ENCODE data around the gene MCHR1.
"Not testable (repeated sequence)": the region's sequence is repeated elsewhere in the genome, so short reads cannot be mapped to it uniquely, and the experiment has no call there.

The MCHR1 gene

DNA sequence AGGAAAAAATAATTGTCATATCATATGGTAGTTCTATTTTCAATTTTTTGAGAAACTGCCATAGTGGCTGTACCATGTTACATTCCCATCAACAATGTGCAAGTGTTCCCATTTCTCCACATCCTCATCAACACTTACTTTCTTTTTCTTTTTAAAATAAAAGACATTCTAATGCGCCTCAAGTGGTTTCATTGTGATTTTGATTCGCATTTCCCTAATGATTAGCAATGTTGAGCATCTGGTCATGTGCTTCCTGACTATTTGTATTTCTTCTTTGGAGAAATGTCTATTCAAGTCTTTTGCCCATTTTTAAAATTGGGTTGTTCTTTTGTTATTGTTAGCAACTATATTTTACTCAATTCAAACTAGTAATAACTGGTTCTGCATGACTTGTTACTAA, 8.4 kb downstream of the MCHR1 start:
- no peak for DNase-seq (ENCODE audit: low read depth in 3 of 3, low spot score in 1 of 3)

- DNase-seq (ENCODE audit: low read depth in 3 of 3, low spot score in 1 of 3) = no peak
Observed at GRCh38 chr22:40690370-40690769, 11.1 kb downstream of the MCHR1 start.

DNA sequence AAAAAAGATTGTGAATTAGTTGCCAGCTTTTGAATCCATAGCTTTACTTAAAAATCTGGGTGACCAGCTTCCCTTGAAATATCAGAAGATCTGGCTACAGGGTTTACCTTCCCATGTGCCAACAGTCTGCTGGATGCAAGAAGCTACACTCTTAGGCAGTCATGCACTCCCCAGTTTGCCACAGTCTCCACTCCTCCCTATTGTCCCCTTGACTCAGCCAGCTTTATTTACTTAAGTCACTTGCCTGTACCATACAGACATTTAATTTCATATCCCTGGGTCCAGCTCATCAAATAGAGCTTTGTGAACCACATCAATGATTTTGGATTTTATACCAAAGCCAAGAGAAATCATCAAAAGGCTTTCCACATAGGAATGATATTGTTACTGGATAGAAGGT, 12.2 kb downstream of the MCHR1 start:
- no peak for DNase-seq (ENCODE audit: low read depth in 3 of 3, low spot score in 1 of 3)

GRCh38 chr22:40694411-40694810, 15.1 kb downstream of the MCHR1 start:
- no peak for DNase-seq (ENCODE audit: low read depth in 3 of 3, low spot score in 1 of 3)

- DNase-seq (ENCODE audit: low read depth in 3 of 3, low spot score in 1 of 3) = no peak
Observed at GRCh38 chr22:40701274-40701673, 22.0 kb downstream of the MCHR1 start.

GRCh38 chr22:40703174-40703573, 23.9 kb downstream of the MCHR1 start:
- DNase-seq (ENCODE audit: low read depth in 3 of 3, low spot score in 1 of 3) = no peak

GRCh38 chr22:40703736-40704135, 24.5 kb downstream of the MCHR1 start:
- DNase-seq (ENCODE audit: low read depth in 3 of 3, low spot score in 1 of 3) = no peak

- DNase-seq (ENCODE audit: low read depth in 3 of 3, low spot score in 1 of 3) = no peak
Observed at GRCh38 chr22:40705918-40706682, 26.8 kb downstream of the MCHR1 start.

DNA sequence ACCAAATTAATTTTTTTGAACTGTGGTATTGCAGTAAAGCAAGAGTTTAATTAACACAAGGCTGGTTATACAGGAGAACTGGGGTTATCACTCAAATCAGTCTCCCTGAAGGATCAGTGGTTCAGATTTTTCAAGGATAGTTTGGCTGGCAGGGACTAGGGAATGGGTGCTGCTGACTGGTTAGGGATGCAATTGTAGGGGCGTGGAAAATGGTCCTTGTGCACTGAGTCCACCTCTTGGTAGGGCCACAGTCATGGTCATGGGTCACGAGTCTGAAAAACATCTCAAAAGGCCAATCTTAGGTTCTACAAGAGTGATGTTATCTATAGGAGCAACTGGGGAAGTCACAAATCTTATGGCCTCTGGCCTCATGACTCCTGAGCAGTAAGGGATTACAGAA, 27.9 kb downstream of the MCHR1 start:
- DNase-seq (ENCODE audit: low read depth in 3 of 3, low spot score in 1 of 3) = no peak

GRCh38 chr22:40708177-40708576, 28.9 kb downstream of the MCHR1 start:
- no peak for DNase-seq (ENCODE audit: low read depth in 3 of 3, low spot score in 1 of 3)

- DNase-seq (ENCODE audit: low read depth in 3 of 3, low spot score in 1 of 3) = no peak
Observed at GRCh38 chr22:40709752-40710413, 30.6 kb downstream of the MCHR1 start.

DNA sequence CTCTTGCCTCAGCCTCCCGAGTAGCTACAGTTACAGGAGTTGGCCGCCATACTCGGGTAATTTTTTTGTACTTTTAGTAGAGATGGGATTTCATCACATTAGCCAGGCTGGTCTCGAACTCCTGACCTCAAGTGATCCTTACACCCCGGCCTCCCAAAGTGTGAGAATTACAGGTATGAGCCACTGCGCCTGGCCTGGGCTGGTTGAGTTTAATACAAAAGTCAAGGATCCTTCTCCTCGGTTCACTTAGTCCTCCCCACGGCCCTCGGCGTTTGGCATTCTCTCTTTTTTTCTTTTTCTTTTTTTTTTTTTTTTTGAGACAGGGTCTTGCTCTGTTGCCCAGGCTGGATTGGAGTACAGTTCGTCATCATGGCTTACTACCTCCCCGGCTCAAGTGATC, 33.0 kb downstream of the MCHR1 start:
- DNase-seq (ENCODE audit: low read depth in 3 of 3, low spot score in 1 of 3) = no peak

DNA sequence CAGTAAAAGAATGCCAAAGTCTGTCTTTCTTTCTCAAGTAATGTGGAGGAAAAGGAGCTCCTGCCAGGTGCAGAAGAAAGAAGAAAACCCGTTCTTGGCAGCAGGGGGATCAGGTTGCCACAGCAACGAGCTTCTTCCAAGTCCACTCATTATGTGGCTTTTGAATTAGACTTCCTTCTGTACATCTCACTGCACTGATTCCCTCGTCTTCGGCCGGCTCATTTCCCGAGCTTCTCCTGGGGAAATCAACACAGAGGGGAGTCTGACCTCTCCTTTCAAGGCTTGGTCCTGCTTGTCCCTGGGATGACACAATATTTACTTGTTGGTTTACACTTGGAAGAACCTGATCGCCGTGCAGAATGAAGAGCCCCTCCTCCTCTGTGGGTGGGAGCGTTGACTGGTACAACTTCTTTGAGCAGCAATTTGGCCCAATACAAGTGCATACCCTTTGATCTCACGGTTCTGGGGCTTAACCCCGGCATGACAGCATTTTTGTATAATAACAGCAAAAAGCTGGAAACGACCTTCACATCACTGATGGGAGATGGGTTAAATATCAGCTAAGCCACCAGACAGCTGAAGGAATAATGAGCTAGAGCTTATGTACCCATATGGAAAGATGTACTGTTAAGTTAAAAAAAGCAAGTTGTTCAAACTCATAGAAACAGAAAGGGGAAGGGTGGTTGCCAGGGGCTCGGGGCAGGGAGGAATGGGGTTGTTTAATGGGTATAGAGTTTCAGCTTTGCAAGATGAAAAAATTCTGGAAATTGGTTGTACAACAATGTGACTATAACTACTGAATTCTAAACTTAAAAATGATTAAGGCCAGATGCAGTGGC, 35.4 kb downstream of the MCHR1 start:
- DNase-seq (ENCODE audit: low read depth in 3 of 3, low spot score in 1 of 3) = no peak

- DNase-seq (ENCODE audit: low read depth in 3 of 3, low spot score in 1 of 3) = no peak
Observed at GRCh38 chr22:40716116-40716515, 36.8 kb downstream of the MCHR1 start.

DNA sequence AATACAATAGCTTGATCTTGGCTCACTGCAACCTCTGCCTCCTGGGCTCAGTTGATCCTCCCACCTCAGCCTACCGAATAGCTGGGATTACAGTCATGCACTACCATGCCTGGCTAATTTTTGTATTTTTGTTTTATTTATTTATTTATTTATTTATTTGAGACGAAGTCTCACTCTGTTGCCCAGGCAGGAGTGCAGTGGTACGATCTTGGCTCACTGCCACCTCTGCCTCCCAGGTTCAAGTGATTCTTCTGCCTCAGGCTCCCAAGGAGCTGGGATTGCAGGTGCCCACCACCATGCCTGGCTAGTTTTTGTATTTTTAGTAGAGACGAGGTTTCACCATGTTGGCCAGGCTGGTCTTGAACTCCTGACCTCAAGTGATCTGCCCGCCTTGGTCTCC, 38.4 kb downstream of the MCHR1 start:
- not testable (repeated sequence) for DNase-seq (ENCODE audit: low read depth in 3 of 3, low spot score in 1 of 3)

DNA sequence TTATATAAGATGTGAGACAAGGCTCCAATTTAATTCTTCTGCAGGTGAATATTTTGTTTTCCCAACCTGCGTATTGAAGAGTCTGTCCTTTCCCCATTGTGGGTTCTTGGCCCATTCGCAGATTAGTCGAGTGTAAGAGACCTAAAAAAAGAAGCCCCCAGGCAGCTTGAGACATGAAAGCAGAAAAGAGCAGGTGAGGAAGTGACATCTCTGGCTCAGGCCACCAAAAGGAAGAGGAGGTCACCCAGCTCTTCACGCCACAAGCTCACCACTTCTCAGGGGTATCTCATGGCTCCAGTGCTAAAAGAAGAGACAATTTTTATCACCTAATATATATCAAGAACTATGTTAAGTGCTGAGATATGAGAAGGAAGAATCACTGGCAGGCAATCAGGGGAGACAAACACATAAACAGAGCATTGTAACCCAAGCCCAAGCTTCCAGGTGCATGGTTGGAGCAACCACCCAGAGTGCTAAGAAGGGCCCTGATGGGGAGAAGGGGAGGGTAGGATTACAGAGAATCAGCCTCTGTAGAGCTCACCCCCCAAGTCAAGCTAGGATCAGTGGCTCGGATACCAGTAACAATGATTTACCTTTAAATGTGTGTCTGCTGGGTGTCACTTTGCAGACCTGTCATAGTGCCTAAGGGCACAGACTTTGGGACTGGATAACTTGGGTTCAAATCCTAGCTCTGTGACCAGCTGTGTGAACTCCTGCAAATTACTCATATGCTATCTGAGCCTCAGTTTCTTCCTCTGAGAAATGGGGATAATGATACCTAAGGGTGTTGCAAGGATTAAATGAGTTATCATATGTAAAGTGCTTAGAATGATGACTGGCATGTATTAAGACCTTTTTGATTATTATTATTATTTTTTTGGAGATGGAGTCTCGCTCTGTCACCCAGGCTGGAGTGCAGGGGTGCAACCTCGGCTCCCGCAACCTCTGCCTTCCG, 39.2 kb downstream of the MCHR1 start:
- DNase-seq (ENCODE audit: low read depth in 3 of 3, low spot score in 1 of 3) = no peak

DNA sequence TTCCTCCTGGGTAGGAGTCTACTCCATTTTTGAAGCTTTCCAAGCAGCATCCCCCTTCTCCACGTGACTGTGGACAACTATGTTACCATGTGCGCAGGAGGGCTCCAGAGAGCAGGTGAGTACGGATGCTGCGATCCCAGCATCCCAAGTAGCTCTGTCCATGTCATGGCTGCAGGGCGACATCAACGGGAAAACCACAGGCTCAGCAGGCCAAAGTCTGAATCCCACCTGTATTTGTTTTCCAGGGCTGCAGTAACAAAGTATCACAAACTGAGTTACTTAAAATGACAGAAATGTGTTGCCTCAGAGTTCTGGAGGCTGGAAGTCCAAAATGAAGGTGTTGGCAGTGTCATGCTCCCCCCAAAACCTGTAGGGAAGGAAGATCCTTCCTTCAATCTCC, 40.3 kb downstream of the MCHR1 start:
- no peak for DNase-seq (ENCODE audit: low read depth in 3 of 3, low spot score in 1 of 3)

DNA sequence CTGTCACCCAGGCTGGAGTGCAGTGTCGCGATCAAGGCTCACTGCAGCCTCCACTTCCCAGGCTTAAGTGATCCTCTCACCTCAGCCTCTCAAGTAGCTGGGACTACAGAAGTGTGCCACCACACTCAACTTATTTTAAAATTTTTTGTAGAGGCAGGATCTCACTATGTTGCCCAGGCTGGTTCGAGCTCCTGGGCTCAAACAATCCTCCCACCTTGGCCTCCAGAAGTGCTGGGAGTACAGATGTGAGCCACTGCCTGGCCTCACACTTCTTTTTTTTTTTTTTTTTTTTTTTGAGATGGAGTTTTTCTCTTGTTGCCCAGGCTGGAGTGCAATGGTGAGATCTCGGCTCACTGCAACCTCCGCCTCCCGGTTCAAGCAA, 40.9 kb downstream of the MCHR1 start:
- not testable (repeated sequence) for DNase-seq (ENCODE audit: low read depth in 3 of 3, low spot score in 1 of 3)

GRCh38 chr22:40720538-40721256, 41.4 kb downstream of the MCHR1 start:
- no peak for DNase-seq (ENCODE audit: low read depth in 3 of 3, low spot score in 1 of 3)

DNA sequence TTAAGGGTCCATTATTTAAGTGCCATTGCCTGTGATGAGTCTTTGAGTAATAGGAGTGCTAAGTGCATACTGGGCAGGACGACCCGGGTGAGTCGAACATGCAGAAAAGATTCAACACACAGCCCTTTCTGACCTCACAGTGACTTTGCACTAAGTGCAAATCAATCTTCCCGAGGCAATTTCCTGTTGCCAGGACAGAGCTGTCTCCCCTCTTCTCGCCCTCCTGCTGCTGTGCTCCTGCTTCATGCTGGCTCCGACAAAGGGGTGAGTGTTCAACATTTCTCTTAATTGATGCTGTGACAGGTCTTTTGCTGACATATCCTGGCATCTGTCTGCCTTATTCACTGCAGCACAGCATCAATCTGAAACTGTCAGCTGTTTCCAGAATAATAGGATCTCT, 42.0 kb downstream of the MCHR1 start:
- no peak for DNase-seq (ENCODE audit: low read depth in 3 of 3, low spot score in 1 of 3)

Data from stimulated activated CD4-positive, alpha-beta T cell treated with anti-CD3 and anti-CD28 coated beads, TNF-alpha, amount 100 ng/mL, for 1 hour (primary cell).